Measurements from ENCODE around the gene TRIM33.

DNA sequence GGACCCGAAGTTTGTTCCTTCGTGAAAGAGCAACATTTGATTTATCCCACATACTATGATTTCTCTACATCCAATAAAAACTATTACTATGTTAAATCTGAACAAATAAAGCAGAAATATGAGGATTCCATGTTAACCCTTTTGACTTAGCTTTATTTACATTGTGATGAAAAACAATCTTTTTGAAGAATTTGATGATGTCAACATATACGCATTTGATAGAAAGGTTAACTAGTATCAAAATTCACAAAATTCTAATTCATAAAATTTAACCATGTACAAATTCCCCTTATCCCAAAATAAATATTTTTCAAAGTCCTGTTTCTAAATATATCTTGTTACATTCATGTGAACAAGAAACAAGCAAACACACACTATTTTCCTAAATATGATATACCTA, 74.2 kb downstream of the TRIM33 start:
- TF ChIP-seq POLR2AphosphoS5 (IDR thresholded peaks at IDR 0.05) (no peak), RAD21 (conservative IDR thresholded peaks at IDR 0.05) (no peak), EP300 (conservative IDR thresholded peaks at IDR 0.05; ENCODE audit: poor library complexity, severe bottlenecking) (no peak), EZH2 (IDR thresholded peaks at IDR 0.05; ENCODE audit: borderline replicate concordance, insufficient read depth, low read length, poor library complexity, severe bottlenecking) (no peak), SMC3 (conservative IDR thresholded peaks at IDR 0.05; ENCODE audit: poor library complexity) (no peak), MXI1 (conservative IDR thresholded peaks at IDR 0.05; ENCODE audit: poor library complexity, severe bottlenecking) (no peak), TAF1 (IDR thresholded peaks at IDR 0.05; ENCODE audit: low read depth) (no peak)
- TF ChIP-seq, protein P1, sequence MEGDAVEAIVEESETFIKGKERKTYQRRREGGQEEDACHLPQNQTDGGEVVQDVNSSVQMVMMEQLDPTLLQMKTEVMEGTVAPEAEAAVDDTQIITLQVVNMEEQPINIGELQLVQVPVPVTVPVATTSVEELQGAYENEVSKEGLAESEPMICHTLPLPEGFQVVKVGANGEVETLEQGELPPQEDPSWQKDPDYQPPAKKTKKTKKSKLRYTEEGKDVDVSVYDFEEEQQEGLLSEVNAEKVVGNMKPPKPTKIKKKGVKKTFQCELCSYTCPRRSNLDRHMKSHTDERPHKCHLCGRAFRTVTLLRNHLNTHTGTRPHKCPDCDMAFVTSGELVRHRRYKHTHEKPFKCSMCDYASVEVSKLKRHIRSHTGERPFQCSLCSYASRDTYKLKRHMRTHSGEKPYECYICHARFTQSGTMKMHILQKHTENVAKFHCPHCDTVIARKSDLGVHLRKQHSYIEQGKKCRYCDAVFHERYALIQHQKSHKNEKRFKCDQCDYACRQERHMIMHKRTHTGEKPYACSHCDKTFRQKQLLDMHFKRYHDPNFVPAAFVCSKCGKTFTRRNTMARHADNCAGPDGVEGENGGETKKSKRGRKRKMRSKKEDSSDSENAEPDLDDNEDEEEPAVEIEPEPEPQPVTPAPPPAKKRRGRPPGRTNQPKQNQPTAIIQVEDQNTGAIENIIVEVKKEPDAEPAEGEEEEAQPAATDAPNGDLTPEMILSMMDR (IDR thresholded peaks at IDR 0.05; ENCODE audit: poor library complexity, severe bottlenecking) = no peak
